Cardiac fibroblast (primary cell): ENCODE data around the gene RPS6KB2.

Source experiments
- DNase-seq, 2 donors: peaks; one replicate each; pipeline versions ENCODE4 v3.0.0 to v3.0.0-alpha.2; 2010; ENCODE audit warnings: low read depth in 2 of 2
- H3K4me3 ChIP-seq, 2 donors: replicated peaks in 1 of 2; 1 replicate in 1 of 2; 2 replicates in 1 of 2; pipeline ENCODE4 v1.5.1; 2011; ENCODE audit warnings: low read depth in 2 of 2, low read length in 2 of 2, mild to moderate bottlenecking in 2 of 2, moderate library complexity in 1 of 2
- CTCF ChIP-seq: IDR thresholded peaks from one replicate; pipeline ENCODE4 v1.5.1; 2011; ENCODE audit warnings: low read depth, mild to moderate bottlenecking, low read length, inconsistent platforms

Gene RPS6KB2

GRCh38 chr11:67441098-67441563, 12.8 kb downstream of the RPS6KB2 start:
- no peak for TF ChIP-seq CTCF
- no peak for DNase-seq
- no peak overlapping the region for H3K4me3 ChIP-seq

DNA sequence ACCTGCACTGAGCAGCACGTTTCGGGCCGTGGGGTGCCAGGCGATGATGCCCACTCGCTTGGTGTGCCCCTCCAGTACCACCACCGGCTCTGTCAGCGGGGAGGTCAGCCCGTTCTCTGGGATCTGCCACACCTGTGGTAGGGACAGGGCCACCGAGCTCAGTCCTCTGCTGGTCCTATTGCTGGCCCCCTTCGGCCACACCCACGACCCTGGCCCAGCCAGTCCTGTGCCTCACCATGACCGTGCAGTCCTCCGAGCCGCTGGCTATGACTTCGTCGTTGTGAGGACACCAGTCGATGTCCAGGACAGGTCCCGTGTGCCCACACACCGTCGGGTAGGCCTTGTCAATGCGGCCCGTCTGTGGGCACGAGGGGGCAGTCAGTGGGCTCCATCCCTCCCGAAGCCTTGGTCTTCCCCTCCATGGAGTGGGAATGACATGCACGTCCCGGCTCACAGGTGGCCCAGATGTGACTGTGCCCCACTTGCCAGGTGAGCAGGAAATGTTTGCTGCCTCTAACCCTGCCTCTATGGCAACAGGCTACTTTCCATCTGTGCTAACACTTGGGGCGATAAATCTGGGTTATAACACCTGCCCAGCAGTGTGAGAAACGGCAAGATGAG, 13.5 kb downstream of the RPS6KB2 start:
- H3K4me3 ChIP-seq, result no peak overlapping the region
- no peak for DNase-seq
- no peak for TF ChIP-seq CTCF

- DNase-seq, result no peak
- peak overlapping the region; percentile 84 to 95 for H3K4me3 ChIP-seq
- TF ChIP-seq CTCF, result no peak
Observed at GRCh38 chr11:67442504-67443404, 14.5 kb downstream of the RPS6KB2 start.

DNA sequence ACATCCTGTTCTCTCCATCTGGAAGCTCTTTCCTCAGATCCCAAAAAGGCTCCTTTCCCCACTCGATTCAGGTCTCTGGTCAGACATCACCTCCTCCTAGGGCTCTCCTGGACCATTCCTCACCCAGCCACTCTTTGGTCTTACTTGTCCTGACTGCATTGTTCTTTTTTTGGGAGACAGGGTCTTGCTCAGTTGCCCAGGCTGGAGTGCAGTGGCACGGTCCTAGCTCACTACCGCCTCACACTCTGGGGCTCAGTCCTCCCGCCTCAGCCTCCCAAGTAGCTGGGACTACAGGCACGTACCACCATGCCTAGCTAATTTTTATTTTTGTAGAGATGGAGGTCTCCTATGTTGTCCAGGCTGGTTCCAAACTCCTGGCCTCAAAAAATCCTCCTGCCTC, 17.2 kb downstream of the RPS6KB2 start:
- no peak overlapping the region for H3K4me3 ChIP-seq
- no peak for TF ChIP-seq CTCF
- DNase-seq, result no peak

GRCh38 chr11:67448220-67448609, 19.9 kb downstream of the RPS6KB2 start:
- DNase-seq, result no peak
- no peak for TF ChIP-seq CTCF
- no peak overlapping the region for H3K4me3 ChIP-seq

DNA sequence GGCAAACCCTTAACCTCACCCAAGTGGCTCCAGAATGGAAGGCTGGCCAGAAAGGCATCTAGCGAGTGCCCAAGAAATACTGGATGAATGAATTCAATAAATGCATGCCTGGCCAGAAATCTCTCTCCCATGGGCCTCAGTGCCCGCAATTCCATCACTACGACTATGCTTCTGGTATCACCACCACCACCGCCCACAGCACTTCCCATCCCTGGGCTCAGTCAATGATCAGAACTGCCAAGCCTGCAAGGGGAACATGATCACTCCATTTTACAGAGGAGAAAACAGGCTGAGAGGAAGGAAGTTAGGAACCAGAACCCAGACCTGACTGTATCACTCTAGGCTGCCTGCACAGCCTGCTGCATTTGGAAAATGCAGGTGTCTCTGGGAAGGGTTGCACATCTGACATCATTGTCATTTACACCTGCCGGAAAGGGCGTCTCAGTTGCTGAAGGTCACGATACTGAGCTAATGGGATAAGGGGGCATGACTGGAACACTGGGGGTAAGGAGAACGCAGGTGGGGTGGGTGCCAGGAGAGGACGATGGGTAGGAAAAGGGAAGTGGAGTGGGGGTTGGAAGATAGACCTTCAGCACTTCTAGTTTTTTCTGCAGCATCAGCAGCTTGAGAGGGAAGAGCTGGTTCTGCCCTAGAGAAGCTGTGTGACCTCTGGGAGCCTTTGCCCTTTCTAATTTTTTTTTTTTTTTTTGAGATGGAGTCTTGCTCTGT, 21.0 kb downstream of the RPS6KB2 start:
- DNase-seq, result no peak
- no peak for TF ChIP-seq CTCF
- no peak overlapping the region for H3K4me3 ChIP-seq
